ENCODE results near the gene ARL14. TPM values are rescaled to one million over a fixed set of nuclear protein-coding genes. Genes with fewer than 3 reads are reported as not detected.

Gene ARL14
- not detected for total RNA-seq
- polyA plus RNA-seq, result not detected
- long read RNA-seq, donor 1, result 0 reads
- long read RNA-seq, donor 2, result 0 reads
- long read RNA-seq, donor 3, result 0 reads

DNA sequence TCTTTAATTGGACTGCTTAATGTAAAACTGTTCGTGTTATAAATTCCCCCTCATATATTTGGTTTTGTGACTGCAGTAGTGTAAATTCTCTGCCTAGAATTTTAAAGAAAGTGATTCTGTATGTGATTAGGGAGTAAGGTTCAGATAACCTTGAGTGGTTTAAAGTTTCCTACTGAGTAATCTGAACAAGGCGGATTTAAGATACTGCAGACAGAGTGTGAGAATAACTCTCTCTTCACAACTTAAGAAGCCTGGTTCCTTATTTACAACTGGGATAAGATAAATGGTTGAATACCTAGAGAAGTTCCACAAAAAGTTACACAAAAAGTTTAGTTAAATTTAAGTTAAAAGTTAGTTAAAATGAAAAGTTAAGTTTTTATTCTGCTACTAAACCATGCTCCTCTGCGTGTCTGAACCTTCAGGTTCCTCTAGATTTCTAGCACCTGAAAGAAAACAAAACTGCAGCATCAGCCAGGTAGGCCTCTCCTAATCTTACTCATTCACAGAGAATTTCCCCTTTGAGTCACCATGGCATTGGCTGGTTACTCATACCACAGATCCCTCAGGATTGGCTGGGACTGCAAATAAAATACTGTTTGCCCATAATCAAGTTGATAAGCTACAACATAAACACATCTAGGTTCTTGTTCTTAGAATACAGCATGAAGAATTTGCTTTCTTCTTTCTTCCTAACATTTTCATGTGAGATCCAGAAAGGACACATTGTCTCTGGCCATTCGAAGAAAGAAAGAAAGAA, at the start of gene ARL14:
Gene ARL14, plus strand, starts transcription at position 614 of the 757 bp plus-strand sequence. CDS start 187 bp downstream, outside the sequence.
- ATAC-seq, result no peak

GRCh38 chr3:160629491-160629890, 47.5 kb upstream of the ARL14 start:
- ATAC-seq, result no peak
- H3K4me3 ChIP-seq, result no peak overlapping the region
- DNase-seq, result no peak
- H3K27ac ChIP-seq, result no peak overlapping the region
- 75 to 82% (median 80%) methylated on average over 2 of the region's 2 CpGs for WGBS, 4 donors
- intact Hi-C loops (cut with DNase I), result no loop called here
- H3K9me3 ChIP-seq, result no peaks in the 10 kb centered on the region
- no peaks in the 10 kb centered on the region for H3K36me3 ChIP-seq
- H3K4me1 ChIP-seq, result no peaks in the 10 kb centered on the region
- H3K27me3 ChIP-seq, result no peaks in the 10 kb centered on the region
- no peak for TF ChIP-seq POLR2A (IDR thresholded peaks at IDR 0.05)
- no peak for TF ChIP-seq CTCF (IDR thresholded peaks at IDR 0.05)

More for the DNA sequence above, at the start of gene ARL14:
- intact Hi-C loops (cut with DNase I), result no loop called here
- Histone ChIP-seq H3K4me3 (no peak within 1 kb of the TSS), H3K36me3 (no peaks in the 10 kb centered on the region), H3K4me1 (no peaks in the 10 kb centered on the region), H3K27ac (no peak within 1 kb of the TSS), H3K9me3 (no peaks in the 10 kb centered on the region), H3K27me3 (no peaks in the 10 kb centered on the region)
- DNase-seq, result no peak
- 89 to 93% (median 91%) methylated on average over 4 of the region's 4 CpGs for WGBS, 4 donors
- TF ChIP-seq POLR2A (IDR thresholded peaks at IDR 0.05) (no peak), CTCF (IDR thresholded peaks at IDR 0.05) (no peak)

DNA sequence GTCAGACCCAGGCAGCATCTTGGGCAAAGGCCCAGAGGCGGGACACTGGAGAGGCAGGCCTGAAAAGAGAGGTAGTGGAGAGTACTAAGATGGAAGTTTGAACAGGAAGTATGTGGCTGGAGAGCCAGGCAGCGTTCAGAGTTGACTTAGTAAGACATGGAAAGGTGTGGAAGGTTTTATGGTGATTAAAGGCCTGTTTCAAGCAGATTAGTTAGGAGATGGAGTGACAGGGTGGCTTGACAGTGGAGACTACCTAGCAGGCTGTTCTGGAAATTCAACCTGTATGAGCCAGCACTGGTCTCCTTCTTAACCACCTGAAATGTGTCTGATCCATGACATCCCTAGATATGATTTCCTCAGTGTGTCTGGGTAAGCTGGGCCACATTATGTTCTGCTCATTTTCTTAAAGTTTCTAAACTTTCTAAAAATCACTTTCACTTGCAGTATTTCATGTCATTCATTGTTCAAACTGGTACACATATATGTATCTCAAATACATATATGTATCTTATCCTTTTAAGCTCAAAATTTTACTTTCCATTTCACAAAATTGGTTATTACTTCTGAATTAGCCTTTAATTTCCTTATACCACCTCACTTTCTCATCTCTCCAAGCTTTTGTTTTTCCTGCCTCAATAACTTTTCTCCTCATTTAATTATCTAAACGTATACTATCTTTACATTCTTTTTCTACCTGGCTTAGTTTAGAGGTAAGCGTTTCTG, 43.4 kb upstream of the ARL14 start:
- 77 to 86% (median 81%) methylated on average over 4 of the region's 4 CpGs for WGBS, 4 donors
- no peaks in the 10 kb centered on the region for H3K4me1 ChIP-seq
- no peak for TF ChIP-seq CTCF (IDR thresholded peaks at IDR 0.05)
- no peak for TF ChIP-seq POLR2A (IDR thresholded peaks at IDR 0.05)

DNA sequence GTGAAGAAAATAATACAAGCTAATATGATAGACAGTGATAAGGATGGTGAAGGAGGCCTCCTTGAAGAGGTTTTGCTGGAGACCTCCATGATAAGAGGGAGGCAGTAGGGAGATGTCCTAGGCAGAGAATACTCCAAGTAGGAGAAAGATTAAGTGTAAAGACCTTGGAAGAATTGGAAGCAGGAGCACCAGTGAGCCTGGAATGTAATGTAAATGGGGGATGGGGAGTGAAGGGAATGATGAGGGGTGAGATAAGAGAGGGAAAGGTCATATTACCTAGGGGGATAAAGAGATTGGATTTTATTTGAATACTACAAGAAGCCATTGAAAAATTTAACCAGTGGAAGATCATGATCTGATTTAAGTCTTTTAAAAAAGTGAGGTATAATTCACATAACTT, 41.7 kb upstream of the ARL14 start:
- intact Hi-C loops (cut with DNase I), result no loop called here
- Histone ChIP-seq H3K4me1 (no peaks in the 10 kb centered on the region), H3K27me3 (no peaks in the 10 kb centered on the region), H3K9me3 (no peaks in the 10 kb centered on the region), H3K36me3 (no peaks in the 10 kb centered on the region), H3K27ac (no peak overlapping the region), H3K4me3 (no peak overlapping the region)
- TF ChIP-seq POLR2A (IDR thresholded peaks at IDR 0.05) (no peak), CTCF (IDR thresholded peaks at IDR 0.05) (no peak)
- no peak for ATAC-seq
- no peak for DNase-seq

More for the DNA sequence above, 43.4 kb upstream of the ARL14 start:
- intact Hi-C loops (cut with DNase I), result no loop called here
- H3K9me3 ChIP-seq, result no peaks in the 10 kb centered on the region
- no peaks in the 10 kb centered on the region for H3K36me3 ChIP-seq
- no peak for DNase-seq
- no peak for ATAC-seq
- H3K27me3 ChIP-seq, result no peaks in the 10 kb centered on the region
- H3K4me3 ChIP-seq, result no peak overlapping the region
- H3K27ac ChIP-seq, result no peak overlapping the region
